ENCODE data around the gene TIMM17B.

GRCh38 chrX:48864210-48864609, 33.4 kb downstream of the TIMM17B start:
- TF ChIP-seq, protein P1, sequence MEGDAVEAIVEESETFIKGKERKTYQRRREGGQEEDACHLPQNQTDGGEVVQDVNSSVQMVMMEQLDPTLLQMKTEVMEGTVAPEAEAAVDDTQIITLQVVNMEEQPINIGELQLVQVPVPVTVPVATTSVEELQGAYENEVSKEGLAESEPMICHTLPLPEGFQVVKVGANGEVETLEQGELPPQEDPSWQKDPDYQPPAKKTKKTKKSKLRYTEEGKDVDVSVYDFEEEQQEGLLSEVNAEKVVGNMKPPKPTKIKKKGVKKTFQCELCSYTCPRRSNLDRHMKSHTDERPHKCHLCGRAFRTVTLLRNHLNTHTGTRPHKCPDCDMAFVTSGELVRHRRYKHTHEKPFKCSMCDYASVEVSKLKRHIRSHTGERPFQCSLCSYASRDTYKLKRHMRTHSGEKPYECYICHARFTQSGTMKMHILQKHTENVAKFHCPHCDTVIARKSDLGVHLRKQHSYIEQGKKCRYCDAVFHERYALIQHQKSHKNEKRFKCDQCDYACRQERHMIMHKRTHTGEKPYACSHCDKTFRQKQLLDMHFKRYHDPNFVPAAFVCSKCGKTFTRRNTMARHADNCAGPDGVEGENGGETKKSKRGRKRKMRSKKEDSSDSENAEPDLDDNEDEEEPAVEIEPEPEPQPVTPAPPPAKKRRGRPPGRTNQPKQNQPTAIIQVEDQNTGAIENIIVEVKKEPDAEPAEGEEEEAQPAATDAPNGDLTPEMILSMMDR (IDR thresholded peaks at IDR 0.05): no peak
- no peak for TF ChIP-seq EZH2phosphoT487 (IDR thresholded peaks at IDR 0.05)
- TF ChIP-seq EZH2 (IDR thresholded peaks at IDR 0.05): no peak
